HCT116 (cell line): ENCODE results near the gene SHC2. TPM values are rescaled to one million over a fixed set of nuclear protein-coding genes. Genes with fewer than 3 reads are reported as not detected.

ENCODE experiments used
- ATAC-seq: fragments of 200-7000 bp; cut with Tn5 transposase; 2 replicates; pipeline ENCODE4 v1.9.1; 2020; ENCODE audit warnings: mild to moderate bottlenecking, moderate library complexity
- BruUV-seq: library from RNA; stranded (reverse); fragments of 400-500 nt; replicated peaks from 2 replicates; lab custom pipeline; 2021; lab: Mats Ljungman, UMichigan
- CTCF ChIA-PET: fragments of 300-600 bp; sonication (Branson Sonifier 250); formaldehyde crosslinking; loops from one replicate; lab custom pipeline; 2021; ENCODE audit warnings: antibody characterized with exemption; lab: Charles Lee
- POLR2A ChIA-PET: fragments of 300-600, 350-600 bp; sonication (Branson Sonifier 250); formaldehyde crosslinking; loops from one replicate; lab custom pipeline; 2021; ENCODE audit warnings: antibody characterized with exemption; lab: Charles Lee
- RAD21 ChIA-PET, 2 experiments: fragments of 300-600 bp; sonication (Branson Sonifier 250); formaldehyde crosslinking; loops; one replicate each; lab custom pipeline; 2023; ENCODE audit warnings: low total read pairs in 2 of 2; ENCODE audit not compliant: uncharacterized antibody in 2 of 2, unreplicated experiment in 2 of 2, low non-redundant PET in 1 of 2; lab: Charles Lee
- DNase-seq: peaks from one replicate; pipeline ENCODE4 v3.0.0-alpha.2; 2010; ENCODE audit warnings: low read depth, low spot score
- H2AFZ ChIP-seq: fragments of 200-600 bp; shearing (Covaris generic), sonication (generic); 2 replicates; pipeline ENCODE4 v1.6.1; 2017; ENCODE audit warnings: low read depth, mixed run types, mixed read lengths, antibody characterized with exemption, low read length; ENCODE audit not compliant: poor library complexity, severe bottlenecking
- H3K27ac ChIP-seq: 2 replicates; pipeline ENCODE4 v1.5.1; 2012; ENCODE audit warnings: low read depth, low read length
- H3K27me3 ChIP-seq: fragments of 200-600 bp; sonication (generic); 2 replicates; pipeline ENCODE4 v1.6.1; 2016; ENCODE audit warnings: mixed run types, low read length, mixed read lengths; ENCODE audit not compliant: insufficient read depth
- H3K36me3 ChIP-seq, 2 experiments: fragments of 200-500 bp in 1 of 2; fragments of 200-600 bp in 1 of 2; sonication (Bioruptor generic) in 1 of 2; sonication (generic) in 1 of 2; 2 replicates each; pipeline versions ENCODE4 v1.5.1 to v1.6.1; 2014 to 2016; ENCODE audit warnings: low read length in 2 of 2, inconsistent platforms in 1 of 2, mixed read lengths in 1 of 2, mixed run types in 1 of 2; ENCODE audit not compliant: insufficient read depth in 2 of 2, control insufficient read depth in 1 of 2
- H3K4me1 ChIP-seq, 2 experiments: fragments of 200-600 bp in 1 of 2; sonication (generic) in 1 of 2; 2 replicates each; pipeline versions ENCODE4 v1.5.1 to v1.6.1; 2012 to 2017; ENCODE audit warnings: low read length in 2 of 2, inconsistent platforms in 1 of 2, mild to moderate bottlenecking in 1 of 2, mixed read lengths in 1 of 2, mixed run types in 1 of 2, moderate library complexity in 1 of 2; ENCODE audit not compliant: insufficient read depth in 2 of 2, control insufficient read depth in 1 of 2
- H3K4me2 ChIP-seq: fragments of 200-600 bp; sonication (generic); 2 replicates; pipeline ENCODE4 v1.6.1; 2017; ENCODE audit warnings: mixed run types, low read length, mixed read lengths
- H3K4me3 ChIP-seq, 2 experiments: fragments of 200-600 bp in 1 of 2; sonication (generic) in 1 of 2; replicated peaks in 1 of 2; 2 replicates each; pipeline ENCODE4 v1.5.1; 2011 to 2016; ENCODE audit warnings: low read length in 2 of 2, control low read depth in 1 of 2, low read depth in 1 of 2, mild to moderate bottlenecking in 1 of 2, mixed read lengths in 1 of 2, mixed run types in 1 of 2
- H3K79me2 ChIP-seq: fragments of 200-600 bp; sonication (generic); 2 replicates; pipeline ENCODE4 v1.6.1; 2017; ENCODE audit warnings: mild to moderate bottlenecking, mixed run types, low read length, moderate library complexity, mixed read lengths; ENCODE audit not compliant: insufficient read depth
- H3K9ac ChIP-seq: fragments of 200-600 bp; sonication (generic); 2 replicates; pipeline ENCODE4 v1.6.1; 2016; ENCODE audit warnings: low read length, mixed read lengths
- H3K9me2 ChIP-seq: fragments of 200-600 bp; sonication (generic), shearing (Covaris generic); 2 replicates; pipeline ENCODE4 v1.6.1; 2017; ENCODE audit warnings: mixed run types, mild to moderate bottlenecking, moderate library complexity; ENCODE audit not compliant: insufficient read depth
- H3K9me3 ChIP-seq, 2 experiments: fragments of 200-500 bp in 1 of 2; fragments of 200-600 bp in 1 of 2; sonication (Bioruptor generic) in 1 of 2; sonication (generic) in 1 of 2; 2 replicates each; pipeline ENCODE4 v1.6.1; 2014 to 2017; ENCODE audit warnings: low read length in 2 of 2, mixed read lengths in 2 of 2, inconsistent platforms in 1 of 2, low read depth in 1 of 2, mild to moderate bottlenecking in 1 of 2, mixed run types in 1 of 2, moderate library complexity in 1 of 2; ENCODE audit not compliant: control insufficient read depth in 1 of 2, insufficient read depth in 1 of 2
- H4K20me1 ChIP-seq: fragments of 200-600 bp; sonication (generic), shearing (Covaris generic); 2 replicates; pipeline ENCODE4 v1.6.1; 2017; ENCODE audit warnings: mixed run types, mild to moderate bottlenecking, moderate library complexity; ENCODE audit not compliant: insufficient read depth
- CEBPB ChIP-seq: IDR thresholded peaks from 2 replicates; pipeline ENCODE4 v1.6.1; 2012; ENCODE audit warnings: low read depth
- CTCF ChIP-seq, 3 experiments: fragments of 200-600 bp in 1 of 3; sonication (generic) in 1 of 3; IDR thresholded peaks in 2 of 3; conservative IDR thresholded peaks in 1 of 3; 2 replicates each; pipeline ENCODE4 v1.5.1; 2012 to 2017; ENCODE audit warnings: low read depth in 2 of 3, low read length in 2 of 3, antibody characterized with exemption in 1 of 3, borderline replicate concordance in 1 of 3, control low read depth in 1 of 3, mild to moderate bottlenecking in 1 of 3, mixed read lengths in 1 of 3, mixed run types in 1 of 3, moderate library complexity in 1 of 3; ENCODE audit not compliant: insufficient read depth in 1 of 3
- EGR1 ChIP-seq: IDR thresholded peaks from 2 replicates; pipeline ENCODE4 v1.6.1; 2012; ENCODE audit warnings: low read depth
- FOSL1 ChIP-seq: IDR thresholded peaks from 2 replicates; pipeline ENCODE4 v1.6.1; 2012; ENCODE audit warnings: low read depth
- JUND ChIP-seq: IDR thresholded peaks from 2 replicates; pipeline ENCODE4 v1.6.1; 2012
- POLR2A ChIP-seq: IDR thresholded peaks from 2 replicates; pipeline ENCODE4 v1.7.0; 2011; ENCODE audit warnings: borderline replicate concordance; ENCODE audit not compliant: insufficient read depth, insufficient read length; ENCODE audit errors: extremely low read depth
- POLR2AphosphoS5 ChIP-seq: IDR thresholded peaks from 2 replicates; pipeline ENCODE4 v1.6.1; 2011; ENCODE audit warnings: mild to moderate bottlenecking, low read depth, low read length, moderate library complexity
- RAD21 ChIP-seq: IDR thresholded peaks from 2 replicates; pipeline ENCODE4 v1.6.1; 2012; ENCODE audit warnings: low read depth, mild to moderate bottlenecking
- REST ChIP-seq: IDR thresholded peaks from 2 replicates; pipeline ENCODE4 v1.6.1; 2012; ENCODE audit warnings: low read depth
- SIN3A ChIP-seq: IDR thresholded peaks from 2 replicates; pipeline ENCODE4 v1.6.1; 2012; ENCODE audit warnings: low read depth
- YY1 ChIP-seq: IDR thresholded peaks from 2 replicates; pipeline ENCODE4 v1.6.1; 2011; ENCODE audit warnings: low read length, low read depth, moderate library complexity, mild to moderate bottlenecking; ENCODE audit not compliant: insufficient replicate concordance; ENCODE audit errors: extremely low read depth
- ZBTB33 ChIP-seq: IDR thresholded peaks from 2 replicates; pipeline ENCODE4 v1.6.1; 2011; ENCODE audit warnings: mild to moderate bottlenecking, low read length, moderate library complexity; ENCODE audit not compliant: insufficient replicate concordance; ENCODE audit errors: extremely low read depth
- ZNF274 ChIP-seq: fragments of 200-500 bp; sonication (Bioruptor generic); IDR thresholded peaks from 2 replicates; pipeline ENCODE4 v1.6.1; 2014; ENCODE audit warnings: mild to moderate bottlenecking, low read depth, low read length, inconsistent platforms
- intact Hi-C: fragments of 100-400 bp; cut with micrococcal nuclease; formaldehyde crosslinking; loops from 2 replicates; pipeline ENCODE4 v1.10.0; 2022
- total RNA-seq: library from RNA; stranded (reverse); gene quantifications from one replicate; pipeline ENCODE4 v1.2.1, GENCODE V29; 2021; ENCODE audit not compliant: unreplicated experiment

Gene SHC2
- total RNA-seq, 1 experiment from 2014 or later = 2.5 TPM

- Histone ChIP-seq H3K9me2 (no peaks in the 10 kb centered on the region), H3K36me3 (no peaks in the 10 kb centered on the region), H3K79me2 (no peaks in the 10 kb centered on the region), H3K4me2 (no peak overlapping the region), H3K9me3 (no peaks in the 10 kb centered on the region), H3K4me1 (no peaks in the 10 kb centered on the region), H4K20me1 (no peaks in the 10 kb centered on the region), H3K9ac (no peak overlapping the region), H3K27me3 (no peaks in the 10 kb centered on the region), H3K27ac (no peak overlapping the region), H3K4me3 (no peak overlapping the region), H2AFZ (no peak overlapping the region)
- ChIA-PET POLR2A (no interaction called here), RAD21 (no interaction called here), CTCF (no interaction called here)
- intact Hi-C loops = no loop called here
- DNase-seq = no peak
- ATAC-seq = no peak
- no peak for TF ChIP-seq SIN3A
- TF ChIP-seq CEBPB = no peak
- no peak for TF ChIP-seq POLR2AphosphoS5
- TF ChIP-seq POLR2A = no peak
- TF ChIP-seq RAD21 = no peak
- no peak for TF ChIP-seq ZBTB33
- TF ChIP-seq ZNF274 = no peak
- no peak for TF ChIP-seq FOSL1
- no peak for TF ChIP-seq YY1
- TF ChIP-seq EGR1 = no peak
- no peak for TF ChIP-seq CTCF (IDR thresholded peaks at IDR 0.05 in 2 of 3, conservative IDR thresholded peaks at IDR 0.05 in 1 of 3; ENCODE audit: borderline replicate concordance in 1 of 3, insufficient read depth in 1 of 3, low read depth in 2 of 3, low read length in 2 of 3)
- TF ChIP-seq JUND = no peak
- no peak for TF ChIP-seq REST
- no TSS peak for BruUV-seq
Observed at GRCh38 chr19:434152-434960, 26.5 kb downstream of the SHC2 start.
